HepG2 (cell line): Measurements from ENCODE around the gene HOXA9. TPM values are rescaled to one million over a fixed set of nuclear protein-coding genes. Genes with fewer than 3 reads are reported as not detected.
A peak's percentile ranks its signal among the peaks of the same experiment; 100 is the strongest.

Experiments used
- BORCS8-MEF2B ChIP-seq: sonication (generic); formaldehyde crosslinking; IDR thresholded peaks from 2 replicates; pipeline ENCODE4 v1.8.0; 2022; ENCODE audit warnings: mild to moderate bottlenecking, missing genetic modification reagents
- KLF11 ChIP-seq: IDR thresholded peaks from 2 replicates; pipeline ENCODE4 v1.6.1; 2016; ENCODE audit warnings: missing compliant biosample characterization
- KLF13 ChIP-seq: sonication (generic); formaldehyde crosslinking; IDR thresholded peaks from 2 replicates; pipeline ENCODE4 v1.4.0; 2020; ENCODE audit warnings: mild to moderate bottlenecking, missing genetic modification reagents
- MAFG ChIP-seq: sonication (generic); formaldehyde crosslinking; IDR thresholded peaks from 2 replicates; pipeline ENCODE4 v1.5.1; 2020; ENCODE audit warnings: mild to moderate bottlenecking, missing genetic modification reagents
- PRMT3 ChIP-seq: sonication (generic); formaldehyde crosslinking; IDR thresholded peaks from 2 replicates; pipeline ENCODE4 v1.8.1; 2022; ENCODE audit warnings: low read depth, mild to moderate bottlenecking, moderate library complexity, missing genetic modification reagents, borderline replicate concordance
- TBX2 ChIP-seq: sonication (generic); formaldehyde crosslinking; IDR thresholded peaks from 2 replicates; pipeline ENCODE4 v1.5.0; 2020; ENCODE audit warnings: missing genetic modification reagents, mild to moderate bottlenecking, borderline replicate concordance
- ZBTB21 ChIP-seq: sonication (generic); formaldehyde crosslinking; IDR thresholded peaks from 2 replicates; pipeline ENCODE4 v1.4.0; 2020; ENCODE audit warnings: missing genetic modification reagents
- ZBTB38 ChIP-seq: sonication (generic); formaldehyde crosslinking; IDR thresholded peaks from 2 replicates; pipeline ENCODE4 v1.5.1; 2020; ENCODE audit warnings: mild to moderate bottlenecking, missing genetic modification reagents
- ZNF282 ChIP-seq: fragments of 450-650 bp; IDR thresholded peaks from 2 replicates; pipeline ENCODE4 v1.6.1; 2018; ENCODE audit not compliant: partially characterized antibody
- ZNF333 ChIP-seq: sonication (generic); formaldehyde crosslinking; IDR thresholded peaks from 2 replicates; pipeline ENCODE4 v1.4.0; 2020; ENCODE audit warnings: mild to moderate bottlenecking, missing genetic modification reagents, borderline replicate concordance
- ZNF431 ChIP-seq: sonication (generic); formaldehyde crosslinking; IDR thresholded peaks from 2 replicates; pipeline ENCODE4 v1.9.0; 2022; ENCODE audit warnings: missing genetic modification reagents, low read depth, mild to moderate bottlenecking, borderline replicate concordance
- ZNF563 ChIP-seq: sonication (generic); formaldehyde crosslinking; IDR thresholded peaks from 2 replicates; pipeline ENCODE4 v1.8.0; 2022; ENCODE audit warnings: mild to moderate bottlenecking, moderate library complexity, missing genetic modification reagents
- polyA plus RNA-seq, 8 experiments: library from polyadenylated mRNA; depleted of rRNA in 3 of 8; stranded (reverse) in 7 of 8; unstranded in 1 of 8; fragments of >200 nt; fragmentation: Illumina TruSeq in 4 of 8; extraction: Trizol in 4 of 8; gene quantifications; 2 replicates each; pipeline versions ENCODE4 v1.2.1 to v1.2.3, GENCODE V29; 2011 to 2016; ENCODE audit warnings: low read depth in 4 of 8, missing spikeins in 1 of 8, mixed read lengths in 1 of 8; ENCODE audit not compliant: insufficient read depth in 1 of 8
- total RNA-seq, 5 experiments: library from RNA; depleted of rRNA; stranded (reverse); fragments of >200 nt; fragmentation: Illumina TruSeq; extraction: Trizol; gene quantifications; 2 replicates each; pipeline ENCODE4 v1.2.3, GENCODE V29; 2016; ENCODE audit warnings: low read depth in 1 of 5
- TF ChIP-seq, protein P1 (sequence below): sonication (generic); formaldehyde crosslinking; IDR thresholded peaks from 2 replicates; pipeline ENCODE4 v1.4.0; 2020; ENCODE audit warnings: missing genetic modification reagents
- TF ChIP-seq, protein P2 (sequence below): IDR thresholded peaks from 2 replicates; pipeline ENCODE4 v1.6.1; 2012; ENCODE audit warnings: inconsistent platforms
- TF ChIP-seq, protein P3 (sequence below), 2 experiments: fragments of 450-650 bp in 1 of 2; sonication (generic) in 1 of 2; formaldehyde crosslinking; IDR thresholded peaks; 2 replicates each; pipeline versions ENCODE4 v1.5.0 to v1.8.0; 2020 to 2022; ENCODE audit warnings: mild to moderate bottlenecking in 1 of 2, missing genetic modification reagents in 1 of 2
- TF ChIP-seq, protein P4 (sequence below): sonication (generic); formaldehyde crosslinking; IDR thresholded peaks from 2 replicates; pipeline ENCODE4 v1.4.0; 2020; ENCODE audit warnings: missing genetic modification reagents; ENCODE audit errors: not compliant biosample characterization
- TF ChIP-seq, protein P5 (sequence below): sonication (generic); formaldehyde crosslinking; IDR thresholded peaks from 2 replicates; pipeline ENCODE4 v1.4.0; 2020; ENCODE audit warnings: low read depth, mild to moderate bottlenecking, missing genetic modification reagents
- TF ChIP-seq, protein P6 (sequence below): sonication (generic); formaldehyde crosslinking; IDR thresholded peaks from 2 replicates; pipeline ENCODE4 v1.9.0; 2021; ENCODE audit warnings: missing genetic modification reagents, borderline replicate concordance
- TF ChIP-seq, protein P7 (sequence below): sonication (generic); formaldehyde crosslinking; conservative IDR thresholded peaks from 2 replicates; pipeline ENCODE4 v1.5.0; 2020; ENCODE audit warnings: missing genetic modification reagents

HOXA9 gene
- total and polyA plus RNA-seq, 2 of the 13 experiments (the other 11 are each of a cell fraction or from before 2014, with no cell fraction given) = not detected

DNA sequence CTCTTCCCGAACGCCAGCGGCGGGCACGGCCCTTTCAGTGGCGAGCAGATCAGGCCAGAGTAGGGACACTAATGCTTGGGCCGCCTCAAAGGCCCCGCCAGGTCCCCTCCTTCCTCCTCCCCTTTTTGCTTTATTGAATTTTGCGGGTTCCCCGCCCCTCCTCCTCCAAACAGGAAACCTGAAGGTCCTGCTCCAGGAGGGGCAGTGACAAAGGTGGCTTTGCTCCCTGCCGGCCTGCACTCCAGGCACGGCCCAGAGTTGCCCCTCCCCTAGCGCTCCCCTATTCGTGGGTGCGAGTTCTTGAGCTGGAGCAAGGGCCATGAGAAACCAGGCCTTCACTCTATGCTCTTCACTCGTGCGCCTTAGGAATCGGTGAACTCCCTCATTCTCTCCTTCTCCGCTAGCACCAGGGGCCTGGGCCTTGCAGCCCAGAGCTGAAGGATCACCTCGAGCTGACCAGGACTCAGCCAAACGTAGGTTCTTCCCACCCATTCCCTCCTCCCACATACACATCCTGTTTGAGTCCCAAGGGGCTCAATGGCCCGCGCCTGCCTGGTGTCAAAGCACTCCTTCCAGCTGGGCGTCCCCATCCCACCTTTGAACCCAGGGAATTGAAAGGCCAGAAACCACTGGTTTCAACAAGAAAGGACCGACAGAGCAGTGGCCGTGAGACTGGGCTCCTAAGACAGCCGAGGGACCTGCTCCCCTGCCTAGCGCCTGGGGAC, 17.1 kb downstream of the HOXA9 start (continued):
- TF ChIP-seq, protein P1, sequence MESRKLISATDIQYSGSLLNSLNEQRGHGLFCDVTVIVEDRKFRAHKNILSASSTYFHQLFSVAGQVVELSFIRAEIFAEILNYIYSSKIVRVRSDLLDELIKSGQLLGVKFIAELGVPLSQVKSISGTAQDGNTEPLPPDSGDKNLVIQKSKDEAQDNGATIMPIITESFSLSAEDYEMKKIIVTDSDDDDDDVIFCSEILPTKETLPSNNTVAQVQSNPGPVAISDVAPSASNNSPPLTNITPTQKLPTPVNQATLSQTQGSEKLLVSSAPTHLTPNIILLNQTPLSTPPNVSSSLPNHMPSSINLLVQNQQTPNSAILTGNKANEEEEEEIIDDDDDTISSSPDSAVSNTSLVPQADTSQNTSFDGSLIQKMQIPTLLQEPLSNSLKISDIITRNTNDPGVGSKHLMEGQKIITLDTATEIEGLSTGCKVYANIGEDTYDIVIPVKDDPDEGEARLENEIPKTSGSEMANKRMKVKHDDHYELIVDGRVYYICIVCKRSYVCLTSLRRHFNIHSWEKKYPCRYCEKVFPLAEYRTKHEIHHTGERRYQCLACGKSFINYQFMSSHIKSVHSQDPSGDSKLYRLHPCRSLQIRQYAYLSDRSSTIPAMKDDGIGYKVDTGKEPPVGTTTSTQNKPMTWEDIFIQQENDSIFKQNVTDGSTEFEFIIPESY = 0 out of 2 replicates have a peak, but pooled peaks have one; percentile 33
- TF ChIP-seq, protein P2, sequence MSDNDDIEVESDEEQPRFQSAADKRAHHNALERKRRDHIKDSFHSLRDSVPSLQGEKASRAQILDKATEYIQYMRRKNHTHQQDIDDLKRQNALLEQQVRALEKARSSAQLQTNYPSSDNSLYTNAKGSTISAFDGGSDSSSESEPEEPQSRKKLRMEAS = no peak
- no peak for TF ChIP-seq BORCS8-MEF2B (CRISPR knock-in tag)
- TF ChIP-seq, protein P3, sequence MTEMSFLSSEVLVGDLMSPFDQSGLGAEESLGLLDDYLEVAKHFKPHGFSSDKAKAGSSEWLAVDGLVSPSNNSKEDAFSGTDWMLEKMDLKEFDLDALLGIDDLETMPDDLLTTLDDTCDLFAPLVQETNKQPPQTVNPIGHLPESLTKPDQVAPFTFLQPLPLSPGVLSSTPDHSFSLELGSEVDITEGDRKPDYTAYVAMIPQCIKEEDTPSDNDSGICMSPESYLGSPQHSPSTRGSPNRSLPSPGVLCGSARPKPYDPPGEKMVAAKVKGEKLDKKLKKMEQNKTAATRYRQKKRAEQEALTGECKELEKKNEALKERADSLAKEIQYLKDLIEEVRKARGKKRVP (CRISPR knock-in tag; IDR thresholded peaks at IDR 0.05) = no peak
- TF ChIP-seq, protein P4, sequence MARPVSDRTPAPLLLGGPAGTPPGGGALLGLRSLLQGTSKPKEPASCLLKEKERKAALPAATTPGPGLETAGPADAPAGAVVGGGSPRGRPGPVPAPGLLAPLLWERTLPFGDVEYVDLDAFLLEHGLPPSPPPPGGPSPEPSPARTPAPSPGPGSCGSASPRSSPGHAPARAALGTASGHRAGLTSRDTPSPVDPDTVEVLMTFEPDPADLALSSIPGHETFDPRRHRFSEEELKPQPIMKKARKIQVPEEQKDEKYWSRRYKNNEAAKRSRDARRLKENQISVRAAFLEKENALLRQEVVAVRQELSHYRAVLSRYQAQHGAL (CRISPR knock-in tag) = no peak
- TF ChIP-seq ZNF563 (CRISPR knock-in tag) = 0 out of 2 replicates have a peak, but pooled peaks have one; percentile 24
- TF ChIP-seq, protein P5, sequence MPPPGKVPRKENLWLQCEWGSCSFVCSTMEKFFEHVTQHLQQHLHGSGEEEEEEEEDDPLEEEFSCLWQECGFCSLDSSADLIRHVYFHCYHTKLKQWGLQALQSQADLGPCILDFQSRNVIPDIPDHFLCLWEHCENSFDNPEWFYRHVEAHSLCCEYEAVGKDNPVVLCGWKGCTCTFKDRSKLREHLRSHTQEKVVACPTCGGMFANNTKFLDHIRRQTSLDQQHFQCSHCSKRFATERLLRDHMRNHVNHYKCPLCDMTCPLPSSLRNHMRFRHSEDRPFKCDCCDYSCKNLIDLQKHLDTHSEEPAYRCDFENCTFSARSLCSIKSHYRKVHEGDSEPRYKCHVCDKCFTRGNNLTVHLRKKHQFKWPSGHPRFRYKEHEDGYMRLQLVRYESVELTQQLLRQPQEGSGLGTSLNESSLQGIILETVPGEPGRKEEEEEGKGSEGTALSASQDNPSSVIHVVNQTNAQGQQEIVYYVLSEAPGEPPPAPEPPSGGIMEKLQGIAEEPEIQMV = no peak
- TF ChIP-seq, protein P6, sequence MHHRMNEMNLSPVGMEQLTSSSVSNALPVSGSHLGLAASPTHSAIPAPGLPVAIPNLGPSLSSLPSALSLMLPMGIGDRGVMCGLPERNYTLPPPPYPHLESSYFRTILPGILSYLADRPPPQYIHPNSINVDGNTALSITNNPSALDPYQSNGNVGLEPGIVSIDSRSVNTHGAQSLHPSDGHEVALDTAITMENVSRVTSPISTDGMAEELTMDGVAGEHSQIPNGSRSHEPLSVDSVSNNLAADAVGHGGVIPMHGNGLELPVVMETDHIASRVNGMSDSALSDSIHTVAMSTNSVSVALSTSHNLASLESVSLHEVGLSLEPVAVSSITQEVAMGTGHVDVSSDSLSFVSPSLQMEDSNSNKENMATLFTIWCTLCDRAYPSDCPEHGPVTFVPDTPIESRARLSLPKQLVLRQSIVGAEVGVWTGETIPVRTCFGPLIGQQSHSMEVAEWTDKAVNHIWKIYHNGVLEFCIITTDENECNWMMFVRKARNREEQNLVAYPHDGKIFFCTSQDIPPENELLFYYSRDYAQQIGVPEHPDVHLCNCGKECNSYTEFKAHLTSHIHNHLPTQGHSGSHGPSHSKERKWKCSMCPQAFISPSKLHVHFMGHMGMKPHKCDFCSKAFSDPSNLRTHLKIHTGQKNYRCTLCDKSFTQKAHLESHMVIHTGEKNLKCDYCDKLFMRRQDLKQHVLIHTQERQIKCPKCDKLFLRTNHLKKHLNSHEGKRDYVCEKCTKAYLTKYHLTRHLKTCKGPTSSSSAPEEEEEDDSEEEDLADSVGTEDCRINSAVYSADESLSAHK (CRISPR knock-in tag) = no peak
- no peak for TF ChIP-seq ZNF282
- peak; percentile 83; the same call in 1 of the 2 replicates for TF ChIP-seq ZBTB38 (CRISPR knock-in tag)
- TF ChIP-seq TBX2 (CRISPR knock-in tag) = no peak
- TF ChIP-seq KLF13 (CRISPR knock-in tag) = no peak
- TF ChIP-seq PRMT3 (CRISPR knock-in tag) = no peak
- TF ChIP-seq KLF11 (CRISPR knock-in tag) = no peak
- no peak for TF ChIP-seq MAFG (CRISPR knock-in tag)
- TF ChIP-seq, protein P7, sequence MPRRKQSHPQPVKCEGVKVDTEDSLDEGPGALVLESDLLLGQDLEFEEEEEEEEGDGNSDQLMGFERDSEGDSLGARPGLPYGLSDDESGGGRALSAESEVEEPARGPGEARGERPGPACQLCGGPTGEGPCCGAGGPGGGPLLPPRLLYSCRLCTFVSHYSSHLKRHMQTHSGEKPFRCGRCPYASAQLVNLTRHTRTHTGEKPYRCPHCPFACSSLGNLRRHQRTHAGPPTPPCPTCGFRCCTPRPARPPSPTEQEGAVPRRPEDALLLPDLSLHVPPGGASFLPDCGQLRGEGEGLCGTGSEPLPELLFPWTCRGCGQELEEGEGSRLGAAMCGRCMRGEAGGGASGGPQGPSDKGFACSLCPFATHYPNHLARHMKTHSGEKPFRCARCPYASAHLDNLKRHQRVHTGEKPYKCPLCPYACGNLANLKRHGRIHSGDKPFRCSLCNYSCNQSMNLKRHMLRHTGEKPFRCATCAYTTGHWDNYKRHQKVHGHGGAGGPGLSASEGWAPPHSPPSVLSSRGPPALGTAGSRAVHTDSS (CRISPR knock-in tag) = no peak
- TF ChIP-seq ZNF333 (CRISPR knock-in tag) = no peak
- no peak for TF ChIP-seq ZBTB21 (CRISPR knock-in tag)
- TF ChIP-seq ZNF431 (CRISPR knock-in tag) = no peak
